NCI-H510A treated with DMSO at 0.1 percent for 48 hours (cell line): ENCODE measurements around the gene FMN1.

Source experiments
- DNase-seq: peaks from one replicate; lab custom pipeline; 2025; lab: John Stamatoyannopoulos, UW

The FMN1 gene

DNA sequence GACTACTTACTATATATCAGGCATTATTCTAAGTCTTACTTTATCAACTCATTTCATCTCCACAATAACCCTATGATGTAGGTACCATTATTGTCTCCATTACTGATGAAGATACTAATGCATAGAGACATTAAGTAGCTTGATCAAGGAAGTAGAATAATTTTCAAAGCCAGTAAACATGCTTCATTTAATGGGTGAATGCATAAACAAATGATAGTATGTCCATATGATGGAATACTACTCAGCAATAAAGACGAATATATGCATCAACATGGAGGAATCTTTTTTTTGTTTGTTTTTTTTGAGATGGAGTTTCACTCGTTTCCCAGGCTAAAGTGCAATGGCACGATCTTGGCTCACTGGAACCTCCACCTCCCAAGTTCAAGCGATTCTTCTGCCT lies 184.9 kb downstream of the FMN1 start:
- no peak for DNase-seq

- no peak for DNase-seq
These were observed 185.5 kb downstream of the FMN1 start for GRCh38 chr15:33009026-33009425.

- no peak for DNase-seq
These were observed 186.1 kb downstream of the FMN1 start for GRCh38 chr15:33008284-33008995.

- DNase-seq = no peak
These were observed 187.1 kb downstream of the FMN1 start for GRCh38 chr15:33007303-33007855.

GRCh38 chr15:33005582-33005981 lies 188.9 kb downstream of the FMN1 start:
- no peak for DNase-seq

DNA sequence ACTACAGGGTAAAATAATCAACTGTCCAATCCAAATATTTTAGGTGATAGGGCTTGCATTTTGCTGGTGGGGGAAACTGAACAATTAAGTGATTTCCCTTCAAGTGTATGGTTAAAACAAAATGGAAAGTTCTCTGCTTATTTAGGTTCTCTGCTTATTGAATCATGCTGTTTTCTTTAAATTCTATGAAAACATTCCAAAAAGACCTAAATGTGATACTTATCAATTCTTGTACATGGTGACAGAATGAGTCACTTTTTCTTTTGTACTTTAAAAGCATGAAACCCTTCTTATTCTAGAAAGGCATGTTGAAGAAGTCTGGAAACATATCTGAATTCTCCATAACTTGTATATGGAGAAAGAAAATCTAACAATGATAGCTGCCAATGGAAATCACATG lies 192.6 kb downstream of the FMN1 start:
- DNase-seq = no peak

GRCh38 chr15:32998979-32999672 lies 195.4 kb downstream of the FMN1 start:
- no peak for DNase-seq

DNA sequence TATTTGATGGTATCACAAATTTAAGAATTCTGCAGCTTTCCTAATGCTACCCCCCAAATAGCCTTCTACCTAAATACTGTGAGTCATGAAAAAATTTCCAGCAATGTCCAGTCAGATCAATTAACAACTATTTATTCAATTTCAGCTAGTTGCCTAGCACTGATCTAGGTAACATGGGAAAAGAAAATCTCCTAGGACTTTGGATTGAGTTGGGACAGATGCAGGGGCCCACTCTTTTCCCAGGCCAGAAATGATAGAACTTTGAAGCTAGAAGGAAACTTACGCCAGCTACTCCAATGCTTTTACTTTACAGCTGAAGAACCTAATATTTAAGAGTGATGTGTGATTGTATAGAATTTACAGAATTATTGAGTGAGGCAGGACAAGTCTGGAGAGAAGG lies 196.3 kb downstream of the FMN1 start:
- DNase-seq = no peak

- peak; percentile 21 for DNase-seq
These were observed 199.6 kb downstream of the FMN1 start for GRCh38 chr15:32994810-32995424.

GRCh38 chr15:32993285-32993684 lies 201.2 kb downstream of the FMN1 start:
- no peak for DNase-seq

GRCh38 chr15:32991619-32992111 lies 202.8 kb downstream of the FMN1 start:
- DNase-seq = no peak

- no peak for DNase-seq
These were observed 204.4 kb downstream of the FMN1 start for GRCh38 chr15:32990071-32990470.

DNA sequence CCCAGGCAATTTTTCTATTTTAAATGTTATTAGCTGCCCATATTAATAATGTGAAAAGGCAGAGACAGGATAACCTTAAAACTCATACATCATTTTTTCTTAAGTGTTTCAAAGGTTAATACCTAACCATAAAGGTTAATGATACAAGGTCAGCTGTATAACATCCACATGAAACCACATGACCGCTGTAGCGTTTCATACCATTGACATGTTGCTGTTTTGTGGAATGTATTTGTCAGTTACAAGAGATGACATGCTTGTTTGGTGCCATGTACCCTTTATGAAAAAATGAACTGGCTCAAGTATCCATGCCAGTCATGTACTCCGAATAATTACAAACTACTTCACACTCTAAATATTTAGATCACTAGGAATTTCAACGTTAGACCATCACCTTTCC lies 207.4 kb downstream of the FMN1 start:
- no peak for DNase-seq

DNA sequence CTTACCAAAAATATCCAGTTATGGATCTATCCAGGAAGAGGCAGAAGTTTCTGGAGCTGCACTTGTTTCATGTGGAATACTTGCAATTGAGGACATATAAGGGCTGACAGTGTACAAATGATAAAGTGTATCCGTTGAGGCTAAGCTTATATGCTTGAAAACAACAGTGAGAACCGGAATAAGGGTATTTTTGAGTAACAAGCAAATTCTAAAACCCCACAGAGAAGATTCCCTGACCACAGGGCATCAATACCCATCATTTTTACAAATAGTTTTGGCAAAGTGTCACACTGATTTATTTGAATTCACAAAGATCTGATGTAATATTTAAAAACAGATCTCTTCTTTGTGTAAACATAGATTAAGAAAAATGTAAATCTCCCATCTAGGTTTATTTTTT lies 208.4 kb downstream of the FMN1 start:
- no peak for DNase-seq

DNA sequence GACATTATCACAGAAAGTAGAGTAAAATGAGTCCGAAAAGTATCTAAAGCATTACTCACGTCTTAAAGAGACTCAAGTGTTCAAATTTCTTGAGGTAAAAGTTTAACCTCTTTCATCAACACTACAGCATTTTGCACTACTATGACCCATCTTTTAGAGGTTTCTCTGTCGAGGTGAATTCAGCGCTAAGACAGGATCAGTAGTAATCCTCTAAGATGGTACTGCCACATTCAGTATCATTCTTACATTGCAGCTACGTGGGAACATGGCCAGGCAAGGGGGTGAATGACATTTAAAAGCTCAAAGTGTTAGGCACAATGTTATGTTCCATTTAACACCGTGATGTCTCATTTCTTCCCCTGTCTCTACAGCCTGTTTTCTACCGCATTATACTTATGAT lies 210.8 kb downstream of the FMN1 start:
- no peak for DNase-seq

- DNase-seq = no peak
These were observed 212.5 kb downstream of the FMN1 start for GRCh38 chr15:32982001-32982400.

DNA sequence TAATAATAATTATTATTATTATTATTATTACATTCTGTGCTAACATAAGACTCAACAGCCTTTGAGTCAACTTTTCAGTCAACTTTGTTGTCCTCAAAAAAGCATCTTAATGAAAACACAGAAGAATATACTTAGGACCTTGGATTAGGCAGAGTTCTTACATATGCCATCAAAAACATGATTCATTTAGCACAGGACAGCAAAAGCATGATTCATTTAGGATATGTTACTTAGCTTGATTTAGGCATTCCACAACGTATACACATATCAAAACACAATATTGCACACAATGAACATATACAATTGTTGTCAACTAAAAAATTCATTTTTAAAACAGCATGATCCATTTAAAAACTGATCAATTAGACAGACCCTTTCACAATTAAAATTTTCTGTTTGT lies 213.0 kb downstream of the FMN1 start:
- DNase-seq = no peak

DNA sequence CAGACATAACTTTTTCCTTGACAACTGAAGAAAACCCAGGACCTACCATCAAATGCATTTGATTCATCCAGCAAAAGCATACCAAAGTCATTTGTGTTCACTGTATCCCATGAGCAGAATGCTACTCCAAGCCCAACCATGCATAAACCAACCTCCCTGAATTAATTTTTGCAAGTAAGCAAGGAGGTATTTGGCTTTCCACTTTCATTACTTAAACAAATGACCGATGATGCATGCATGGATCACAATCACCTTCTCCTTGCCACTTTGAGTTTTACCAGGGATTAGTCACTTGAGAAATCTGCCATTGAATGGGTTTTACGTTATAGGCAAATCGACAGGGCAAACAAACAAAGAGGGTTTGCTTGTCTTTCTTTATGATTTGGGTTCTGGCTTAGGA lies 214.8 kb downstream of the FMN1 start:
- no peak for DNase-seq

DNA sequence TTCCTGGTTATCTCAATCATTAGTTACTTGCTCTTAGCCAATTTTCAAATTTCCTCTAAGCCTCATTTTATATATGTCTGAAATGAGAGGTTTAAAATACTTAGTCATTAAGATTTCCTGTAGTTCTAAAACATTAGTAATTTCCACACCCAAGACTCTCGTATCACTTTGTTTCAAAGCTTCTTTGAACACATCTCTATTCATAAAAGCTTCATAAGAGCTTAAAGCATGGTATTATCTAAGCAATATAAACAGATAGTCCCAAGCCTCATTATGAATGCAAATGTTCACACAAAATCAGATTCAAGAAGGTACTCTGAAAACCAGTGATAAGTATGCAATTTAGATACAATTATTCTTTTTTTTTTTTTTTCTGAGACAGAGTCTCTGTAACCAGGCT lies 217.0 kb downstream of the FMN1 start:
- no peak for DNase-seq

- no peak for DNase-seq
These were observed 219.8 kb downstream of the FMN1 start for GRCh38 chr15:32974691-32975090.

GRCh38 chr15:32972686-32973085 lies 221.8 kb downstream of the FMN1 start:
- DNase-seq = peak; percentile 29

- no peak for DNase-seq
These were observed 223.7 kb downstream of the FMN1 start for GRCh38 chr15:32970847-32971246.

GRCh38 chr15:32967521-32967920 lies 227.0 kb downstream of the FMN1 start:
- no peak for DNase-seq
